Left ventricle myocardium inferior (tissue), 1 donor: ENCODE results near the gene PRDM7. TPM values are rescaled to one million over a fixed set of nuclear protein-coding genes. Genes with fewer than 3 reads are reported as not detected.
"Not testable (repeated sequence)": the region's sequence is repeated elsewhere in the genome, so short reads cannot be mapped to it uniquely, and the experiment has no call there.

ENCODE experiments used
- DNase-seq: peaks from one replicate; pipeline ENCODE4 v3.0.0-alpha.2; 2020
- H3K27ac ChIP-seq: fragments of 200-600 bp; replicated peaks from 2 replicates; pipeline ENCODE4 v1.8.0; 2021
- H3K27me3 ChIP-seq: fragments of 200-600 bp; 2 replicates; pipeline ENCODE4 v1.8.0; 2021; ENCODE audit warnings: low read depth
- H3K36me3 ChIP-seq: fragments of 200-600 bp; 2 replicates; pipeline ENCODE4 v1.8.0; 2021
- H3K4me1 ChIP-seq: fragments of 200-600 bp; 2 replicates; pipeline ENCODE4 v1.8.0; 2021
- H3K4me3 ChIP-seq: fragments of 200-600 bp; 2 replicates; pipeline ENCODE4 v1.8.0; 2021; ENCODE audit warnings: mild to moderate bottlenecking, moderate library complexity
- H3K9me3 ChIP-seq: fragments of 200-600 bp; replicated peaks from 2 replicates; pipeline ENCODE4 v1.8.0; 2021
- CTCF ChIP-seq: fragments of 200-600 bp; IDR thresholded peaks from 2 replicates; pipeline ENCODE4 v1.8.0; 2021; ENCODE audit warnings: antibody characterized with exemption, mild to moderate bottlenecking, borderline replicate concordance
- intact Hi-C: fragments of 100-400 bp; cut with micrococcal nuclease; formaldehyde crosslinking; loops from one replicate; pipeline ENCODE4 v1.11.0; 2022
- total RNA-seq: library from RNA; stranded (reverse); fragmentation: NEBNext Ultra II Directional; extraction: Animal tissue kit (Norgen Biotek cat#: 25700); gene quantifications from one replicate; pipeline ENCODE4 v1.2.1, GENCODE V29; 2021
- donor health status: DM: no; HTN: yes; CAD: no; lungs with severe emphysema.

PRDM7 gene
- total RNA-seq, 1 donor from 2014 or later: not detected

GRCh38 chr16:90011508-90011819, 65.7 kb downstream of the PRDM7 start:
- intact Hi-C loops: no loop called here
- no peaks in the 10 kb centered on the region for H3K4me1 ChIP-seq
- no peak overlapping the region for H3K27ac ChIP-seq

GRCh38 chr16:90010676-90011507, 66.2 kb downstream of the PRDM7 start:
- no peak for DNase-seq
- Histone ChIP-seq H3K4me1 (no peaks in the 10 kb centered on the region), H3K4me3 (no peak overlapping the region), H3K36me3 (no peaks in the 10 kb centered on the region), H3K9me3 (no peaks in the 10 kb centered on the region), H3K27me3 (no peaks in the 10 kb centered on the region), H3K27ac (no peak overlapping the region)
- no peak for TF ChIP-seq CTCF
- intact Hi-C loops: no loop called here

More at GRCh38 chr16:90011508-90011819, 65.7 kb downstream of the PRDM7 start:
- H3K36me3 ChIP-seq: no peaks in the 10 kb centered on the region
- no peak for DNase-seq
- no peak for TF ChIP-seq CTCF
- no peaks in the 10 kb centered on the region for H3K9me3 ChIP-seq
- no peaks in the 10 kb centered on the region for H3K27me3 ChIP-seq
- H3K4me3 ChIP-seq: no peak overlapping the region

- Histone ChIP-seq H3K27ac (no peak overlapping the region), H3K4me1 (no peaks in the 10 kb centered on the region), H3K4me3 (no peak overlapping the region), H3K36me3 (no peaks in the 10 kb centered on the region), H3K27me3 (no peaks in the 10 kb centered on the region), H3K9me3 (no peaks in the 10 kb centered on the region)
- no peak for DNase-seq
- intact Hi-C loops: no loop called here
- TF ChIP-seq CTCF: no peak
These were observed 67.8 kb downstream of the PRDM7 start for GRCh38 chr16:90009172-90009899.

- intact Hi-C loops: no loop called here
- no peak for DNase-seq
- no peak for TF ChIP-seq CTCF
- no peaks in the 10 kb centered on the region for H3K27me3 ChIP-seq
- H3K36me3 ChIP-seq: no peaks in the 10 kb centered on the region
- no peak overlapping the region for H3K4me3 ChIP-seq
- no peak overlapping the region for H3K27ac ChIP-seq
- H3K9me3 ChIP-seq: no peaks in the 10 kb centered on the region
- H3K4me1 ChIP-seq: no peaks in the 10 kb centered on the region
These were observed 68.4 kb downstream of the PRDM7 start for GRCh38 chr16:90008708-90009145.

- H3K4me3 ChIP-seq, DNase-seq, H3K27me3 ChIP-seq, H3K4me1 ChIP-seq, H3K36me3 ChIP-seq, intact Hi-C loops, H3K27ac ChIP-seq, H3K9me3 ChIP-seq: not testable (repeated sequence)
These were observed 69.4 kb downstream of the PRDM7 start for GRCh38 chr16:90007635-90008234.

- no peaks in the 10 kb centered on the region for H3K9me3 ChIP-seq
- no peak for DNase-seq
- H3K4me3 ChIP-seq: no peak overlapping the region
- no peak for TF ChIP-seq CTCF
- H3K4me1 ChIP-seq: no peaks in the 10 kb centered on the region
- intact Hi-C loops: no loop called here
- H3K27ac ChIP-seq: no peak overlapping the region
- H3K36me3 ChIP-seq: no peaks in the 10 kb centered on the region
- no peaks in the 10 kb centered on the region for H3K27me3 ChIP-seq
These were observed 70.1 kb downstream of the PRDM7 start for GRCh38 chr16:90007015-90007414.
